K562 (cell line): ENCODE results near the gene ARID3A. TPM values are rescaled to one million over a fixed set of nuclear protein-coding genes. Genes with fewer than 3 reads are reported as not detected.

Experiments used
- polyA plus RNA-seq, 8 experiments: library from polyadenylated mRNA; depleted of rRNA in 4 of 8; stranded (reverse) in 5 of 8; unstranded in 3 of 8; fragments of >200 nt; fragmentation: Nextera tagmentation in 2 of 8; fragmentation: Illumina TruSeq in 1 of 8; extraction: Ambion mirVana in 2 of 8; extraction: Trizol in 1 of 8; gene quantifications; 2 replicates each; pipeline versions ENCODE4 v1.2.1 to v1.2.3, GENCODE V29; 2011 to 2014; ENCODE audit warnings: inconsistent platforms in 1 of 8, missing spikeins in 1 of 8
- total RNA-seq, 7 experiments: library from RNA; depleted of rRNA in 6 of 7; stranded (reverse); fragments of >200 nt in 6 of 7; fragmentation: Illumina TruSeq in 2 of 7; extraction: Trizol in 2 of 7; gene quantifications; 2 replicates each; pipeline versions ENCODE4 v1.2.1 to v1.2.3, GENCODE V29; 2011 to 2021; ENCODE audit warnings: low replicate concordance in 1 of 7
- TF ChIP-seq, protein P1 (sequence below), 2 experiments: fragments of 450-650 bp in 1 of 2; sonication (generic) in 1 of 2; formaldehyde crosslinking in 1 of 2; IDR thresholded peaks; 2 replicates each; pipeline versions ENCODE4 v1.7.1 to v1.9.0; 2016 to 2022; ENCODE audit warnings: inconsistent platforms in 1 of 2, mild to moderate bottlenecking in 1 of 2, missing genetic modification reagents in 1 of 2
- TF ChIP-seq, protein P2 (sequence below): sonication (generic); formaldehyde crosslinking; IDR thresholded peaks from 2 replicates; pipeline ENCODE4 v1.8.0; 2022; ENCODE audit warnings: mild to moderate bottlenecking, missing genetic modification reagents

The ARID3A gene
- total and polyA plus RNA-seq, 9 of the 15 experiments (the other 6 are each of a cell fraction or from before 2014, with no cell fraction given), result 1.4 to 118 (median 31.2) TPM

DNA sequence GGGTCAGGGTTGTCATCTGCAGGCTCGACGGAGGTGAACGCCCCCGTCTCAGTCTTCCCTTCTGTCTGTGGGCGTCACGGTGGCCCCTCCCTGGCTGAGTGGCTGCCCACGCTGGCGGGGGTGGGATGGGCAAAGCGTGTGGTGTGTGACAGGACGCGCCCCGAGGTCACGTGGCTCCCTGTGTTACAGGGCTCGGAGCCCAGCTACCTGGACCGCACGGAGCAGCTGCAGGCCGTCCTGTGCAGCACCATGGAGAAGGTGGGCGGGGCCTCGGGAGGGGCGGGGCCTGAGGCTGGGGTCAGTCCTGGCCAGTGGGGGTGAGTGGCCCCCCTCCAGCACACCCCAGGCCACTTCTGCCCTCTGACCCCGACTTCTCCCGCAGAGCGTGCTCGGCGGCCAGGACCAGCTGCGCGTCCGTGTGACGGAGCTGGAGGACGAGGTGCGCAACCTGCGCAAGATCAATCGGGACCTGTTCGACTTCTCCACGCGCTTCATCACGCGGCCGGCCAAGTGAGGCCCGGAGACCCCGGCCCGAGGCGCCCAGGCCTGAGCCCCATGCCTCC, 68.1 kb downstream of the ARID3A start (continued):
- TF ChIP-seq, protein P1, sequence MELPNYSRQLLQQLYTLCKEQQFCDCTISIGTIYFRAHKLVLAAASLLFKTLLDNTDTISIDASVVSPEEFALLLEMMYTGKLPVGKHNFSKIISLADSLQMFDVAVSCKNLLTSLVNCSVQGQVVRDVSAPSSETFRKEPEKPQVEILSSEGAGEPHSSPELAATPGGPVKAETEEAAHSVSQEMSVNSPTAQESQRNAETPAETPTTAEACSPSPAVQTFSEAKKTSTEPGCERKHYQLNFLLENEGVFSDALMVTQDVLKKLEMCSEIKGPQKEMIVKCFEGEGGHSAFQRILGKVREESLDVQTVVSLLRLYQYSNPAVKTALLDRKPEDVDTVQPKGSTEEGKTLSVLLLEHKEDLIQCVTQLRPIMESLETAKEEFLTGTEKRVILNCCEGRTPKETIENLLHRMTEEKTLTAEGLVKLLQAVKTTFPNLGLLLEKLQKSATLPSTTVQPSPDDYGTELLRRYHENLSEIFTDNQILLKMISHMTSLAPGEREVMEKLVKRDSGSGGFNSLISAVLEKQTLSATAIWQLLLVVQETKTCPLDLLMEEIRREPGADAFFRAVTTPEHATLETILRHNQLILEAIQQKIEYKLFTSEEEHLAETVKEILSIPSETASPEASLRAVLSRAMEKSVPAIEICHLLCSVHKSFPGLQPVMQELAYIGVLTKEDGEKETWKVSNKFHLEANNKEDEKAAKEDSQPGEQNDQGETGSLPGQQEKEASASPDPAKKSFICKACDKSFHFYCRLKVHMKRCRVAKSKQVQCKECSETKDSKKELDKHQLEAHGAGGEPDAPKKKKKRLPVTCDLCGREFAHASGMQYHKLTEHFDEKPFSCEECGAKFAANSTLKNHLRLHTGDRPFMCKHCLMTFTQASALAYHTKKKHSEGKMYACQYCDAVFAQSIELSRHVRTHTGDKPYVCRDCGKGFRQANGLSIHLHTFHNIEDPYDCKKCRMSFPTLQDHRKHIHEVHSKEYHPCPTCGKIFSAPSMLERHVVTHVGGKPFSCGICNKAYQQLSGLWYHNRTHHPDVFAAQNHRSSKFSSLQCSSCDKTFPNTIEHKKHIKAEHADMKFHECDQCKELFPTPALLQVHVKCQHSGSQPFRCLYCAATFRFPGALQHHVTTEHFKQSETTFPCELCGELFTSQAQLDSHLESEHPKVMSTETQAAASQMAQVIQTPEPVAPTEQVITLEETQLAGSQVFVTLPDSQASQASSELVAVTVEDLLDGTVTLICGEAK (IDR thresholded peaks at IDR 0.05), result no peak
- TF ChIP-seq, protein P1 (CRISPR knock-in tag; IDR thresholded peaks at IDR 0.05), result no peak
- TF ChIP-seq, protein P2, sequence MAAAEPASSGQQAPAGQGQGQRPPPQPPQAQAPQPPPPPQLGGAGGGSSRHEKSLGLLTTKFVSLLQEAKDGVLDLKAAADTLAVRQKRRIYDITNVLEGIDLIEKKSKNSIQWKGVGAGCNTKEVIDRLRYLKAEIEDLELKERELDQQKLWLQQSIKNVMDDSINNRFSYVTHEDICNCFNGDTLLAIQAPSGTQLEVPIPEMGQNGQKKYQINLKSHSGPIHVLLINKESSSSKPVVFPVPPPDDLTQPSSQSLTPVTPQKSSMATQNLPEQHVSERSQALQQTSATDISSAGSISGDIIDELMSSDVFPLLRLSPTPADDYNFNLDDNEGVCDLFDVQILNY (CRISPR knock-in tag), result no peak
